ENCODE results near the gene SLIRP.
A peak's percentile ranks its signal among the peaks of the same experiment; 100 is the strongest.

The SLIRP gene

DNA sequence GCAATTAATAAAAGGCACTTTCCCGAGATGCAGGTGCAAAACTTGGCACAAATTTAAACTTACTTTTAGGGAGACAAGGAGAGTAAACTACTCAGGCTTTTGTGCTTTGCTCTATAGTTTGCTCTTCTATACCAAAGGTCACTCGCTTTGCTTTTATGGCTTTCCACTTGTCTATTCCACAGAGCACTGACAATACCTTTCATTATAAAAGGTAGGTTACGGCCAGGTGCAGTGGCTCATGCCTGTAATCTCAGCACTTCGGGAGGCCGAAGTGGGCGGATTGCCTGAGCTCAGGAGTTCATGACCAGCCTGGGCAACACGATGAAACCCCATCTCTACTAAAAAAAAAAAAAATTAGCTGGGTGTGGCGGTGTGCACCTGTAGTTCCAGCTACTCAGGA lies 33.0 kb upstream of the SLIRP start:
- no peak overlapping the region for H3K4me3 ChIP-seq (ENCODE audit: low read depth, low read length)
- DNase-seq (ENCODE audit: low read depth), result no peak
- TF ChIP-seq, protein P1, sequence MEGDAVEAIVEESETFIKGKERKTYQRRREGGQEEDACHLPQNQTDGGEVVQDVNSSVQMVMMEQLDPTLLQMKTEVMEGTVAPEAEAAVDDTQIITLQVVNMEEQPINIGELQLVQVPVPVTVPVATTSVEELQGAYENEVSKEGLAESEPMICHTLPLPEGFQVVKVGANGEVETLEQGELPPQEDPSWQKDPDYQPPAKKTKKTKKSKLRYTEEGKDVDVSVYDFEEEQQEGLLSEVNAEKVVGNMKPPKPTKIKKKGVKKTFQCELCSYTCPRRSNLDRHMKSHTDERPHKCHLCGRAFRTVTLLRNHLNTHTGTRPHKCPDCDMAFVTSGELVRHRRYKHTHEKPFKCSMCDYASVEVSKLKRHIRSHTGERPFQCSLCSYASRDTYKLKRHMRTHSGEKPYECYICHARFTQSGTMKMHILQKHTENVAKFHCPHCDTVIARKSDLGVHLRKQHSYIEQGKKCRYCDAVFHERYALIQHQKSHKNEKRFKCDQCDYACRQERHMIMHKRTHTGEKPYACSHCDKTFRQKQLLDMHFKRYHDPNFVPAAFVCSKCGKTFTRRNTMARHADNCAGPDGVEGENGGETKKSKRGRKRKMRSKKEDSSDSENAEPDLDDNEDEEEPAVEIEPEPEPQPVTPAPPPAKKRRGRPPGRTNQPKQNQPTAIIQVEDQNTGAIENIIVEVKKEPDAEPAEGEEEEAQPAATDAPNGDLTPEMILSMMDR (IDR thresholded peaks at IDR 0.05; ENCODE audit: low read depth, low read length, missing control alignments), result no peak

DNA sequence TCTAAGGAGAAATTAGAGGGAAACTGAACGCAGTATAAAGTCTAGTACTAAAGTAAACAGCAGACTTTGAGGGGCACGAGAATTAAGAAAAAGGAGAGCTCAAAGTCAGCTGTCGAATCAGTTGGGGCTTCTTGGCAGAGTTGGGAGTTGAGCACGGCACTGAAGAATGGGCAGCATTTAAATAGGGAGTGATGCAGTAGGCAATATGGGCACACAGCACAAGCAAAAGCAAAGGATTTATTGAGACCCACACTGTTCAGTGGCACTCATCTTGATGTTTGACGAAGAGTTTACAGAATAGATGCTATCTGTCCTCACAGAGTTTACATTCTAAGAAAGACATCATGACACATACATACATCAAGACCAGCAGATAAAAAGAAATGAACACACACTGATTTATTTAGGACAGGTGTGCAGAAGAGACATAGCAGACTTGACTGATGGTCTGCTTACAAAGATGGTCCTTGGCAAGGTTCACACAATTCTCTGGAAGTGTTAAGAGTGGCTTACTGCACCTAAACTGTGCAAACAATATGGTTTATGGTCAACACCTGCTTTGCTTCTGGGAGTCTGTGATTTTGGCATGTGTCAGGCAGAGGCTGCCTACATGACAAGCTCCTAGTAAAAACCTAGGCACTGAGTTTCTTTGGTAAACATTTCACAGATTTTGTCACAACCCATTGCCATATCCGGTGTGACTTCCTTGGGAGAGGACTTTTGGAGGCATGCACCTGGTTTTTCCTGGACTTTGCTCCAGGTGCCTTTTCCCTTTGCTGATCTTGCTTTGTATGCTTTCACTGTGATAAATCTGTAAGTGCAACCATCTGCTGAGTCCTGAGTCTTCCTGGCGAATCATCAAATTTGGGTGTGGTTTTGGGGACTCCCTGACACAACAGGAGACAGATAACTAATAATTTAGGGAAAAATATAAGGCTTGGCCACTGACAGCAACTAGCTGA lies 26.4 kb upstream of the SLIRP start:
- TF ChIP-seq, protein P1 (IDR thresholded peaks at IDR 0.05; ENCODE audit: low read depth, low read length, missing control alignments), result no peak
- no peak for DNase-seq (ENCODE audit: low read depth)
- H3K4me3 ChIP-seq (ENCODE audit: low read depth, low read length), result no peak overlapping the region

DNA sequence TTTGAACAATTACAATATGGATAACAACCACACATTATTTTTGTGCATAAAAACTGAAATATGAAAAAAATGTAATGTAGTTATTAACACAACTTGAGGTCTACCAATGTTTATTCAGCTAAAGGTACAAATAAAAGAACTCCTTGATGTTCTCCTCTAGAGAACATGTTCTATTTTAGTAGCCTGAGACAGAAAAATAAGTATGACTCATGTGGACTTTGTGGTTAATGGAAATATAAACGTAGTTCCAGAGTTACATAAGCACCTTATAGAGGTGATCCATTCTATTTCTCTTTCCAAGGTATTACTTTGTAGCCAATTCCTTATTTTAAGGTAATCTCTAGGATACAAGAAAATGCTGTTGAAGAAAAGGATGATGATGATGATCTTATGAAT lies 25.7 kb upstream of the SLIRP start:
- TF ChIP-seq, protein P1 (IDR thresholded peaks at IDR 0.05; ENCODE audit: low read depth, low read length, missing control alignments), result no peak
- DNase-seq (ENCODE audit: low read depth), result no peak
- no peak overlapping the region for H3K4me3 ChIP-seq (ENCODE audit: low read depth, low read length)

DNA sequence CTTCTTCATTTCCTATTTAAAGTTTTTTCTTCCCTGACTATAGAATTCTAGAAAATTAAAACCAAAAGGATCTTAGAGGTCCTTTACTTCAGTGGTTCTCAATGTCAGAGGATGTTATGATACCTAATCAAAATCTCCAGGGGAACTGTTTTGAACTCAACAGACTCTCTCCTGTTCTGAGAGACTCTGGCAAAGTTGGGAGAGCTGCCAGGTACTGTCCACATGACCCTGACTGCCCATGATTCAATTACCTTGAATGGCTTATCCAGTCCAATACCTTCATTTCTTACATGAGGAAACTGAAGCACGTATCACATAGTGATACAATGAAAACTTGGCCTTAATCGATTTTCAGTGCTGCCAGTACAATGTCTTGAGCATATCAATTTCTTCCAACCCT lies 16.6 kb upstream of the SLIRP start:
- TF ChIP-seq, protein P1 (IDR thresholded peaks at IDR 0.05; ENCODE audit: low read depth, low read length, missing control alignments), result no peak
- H3K4me3 ChIP-seq (ENCODE audit: low read depth, low read length), result no peak overlapping the region
- DNase-seq (ENCODE audit: low read depth), result no peak

DNA sequence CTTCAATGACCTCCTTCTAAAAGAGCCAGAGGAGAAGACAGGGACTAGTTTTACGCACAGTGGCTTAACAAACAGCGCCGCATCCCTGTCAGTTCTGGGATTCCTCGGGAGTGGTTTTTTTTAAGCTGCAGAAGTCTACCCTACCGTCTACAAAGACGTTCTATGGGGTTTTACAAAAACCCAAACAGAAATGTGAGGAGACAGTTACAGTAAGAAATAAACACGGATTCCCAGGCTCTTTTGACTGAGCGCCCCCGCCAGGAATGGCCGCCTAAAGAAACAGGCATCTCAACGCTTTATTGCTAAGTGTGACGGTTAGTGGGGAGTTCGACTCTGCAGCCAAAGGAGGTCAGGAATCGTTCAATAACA lies 564 bp upstream of the SLIRP start:
- TF ChIP-seq, protein P1 (IDR thresholded peaks at IDR 0.05; ENCODE audit: low read depth, low read length, missing control alignments), result peak; percentile 35
- H3K4me3 ChIP-seq (ENCODE audit: low read depth, low read length), result peak overlapping the region; percentile 60
- no peak for DNase-seq (ENCODE audit: low read depth)

DNA sequence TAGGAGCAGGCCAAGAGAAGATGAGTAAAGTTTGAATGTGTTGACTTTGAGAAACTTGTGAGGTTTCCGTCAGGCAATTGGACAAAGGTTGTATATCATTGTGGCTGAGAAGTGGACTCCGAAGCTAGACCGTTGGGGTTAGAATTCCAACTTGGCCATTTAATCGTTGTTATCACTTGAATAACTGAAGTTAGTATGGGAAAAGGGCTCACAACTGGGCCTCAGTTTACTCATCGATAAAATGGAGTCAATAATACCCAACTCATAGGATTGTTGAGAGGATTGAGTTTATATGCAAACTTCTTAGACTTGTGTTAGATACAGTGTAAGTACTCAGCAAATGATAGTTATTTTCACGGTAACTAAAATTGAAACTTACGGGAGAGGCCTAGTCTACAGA lies 846 bp downstream of the SLIRP start:
- no peak for DNase-seq (ENCODE audit: low read depth)
- TF ChIP-seq, protein P1 (IDR thresholded peaks at IDR 0.05; ENCODE audit: low read depth, low read length, missing control alignments), result no peak
- H3K4me3 ChIP-seq (ENCODE audit: low read depth, low read length), result peak overlapping the region; percentile 60

DNA sequence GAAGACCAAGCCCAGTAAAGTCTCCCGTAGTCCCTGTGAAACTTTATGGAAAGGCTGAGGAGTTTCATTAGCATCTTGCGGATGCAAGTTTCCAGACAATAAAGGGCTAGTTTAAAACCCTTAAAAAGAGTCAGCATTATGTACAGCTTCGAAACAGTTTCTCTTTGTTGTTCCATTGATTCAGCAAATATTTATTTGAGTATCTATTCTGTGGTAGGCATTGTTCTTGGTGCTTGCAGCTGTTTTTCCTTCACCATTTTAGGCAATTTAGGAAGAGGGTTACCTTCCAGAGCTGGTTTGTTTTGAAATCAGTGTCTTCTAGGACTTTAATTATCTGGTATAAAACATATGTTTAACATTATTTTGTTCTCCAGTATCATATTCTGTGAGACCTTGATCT lies 1.5 kb downstream of the SLIRP start:
- DNase-seq (ENCODE audit: low read depth), result no peak
- TF ChIP-seq, protein P1 (IDR thresholded peaks at IDR 0.05; ENCODE audit: low read depth, low read length, missing control alignments), result no peak
- peak overlapping the region; percentile 60 for H3K4me3 ChIP-seq (ENCODE audit: low read depth, low read length)

Measured in GM12864 (cell line).